VCaP (cell line): ENCODE data around the gene ASF1A.

Experiments used
- H3K27ac ChIP-seq: fragments of 450-650 bp; 2 replicates; pipeline ENCODE4 v1.5.1; 2017
- TF ChIP-seq, protein P1 (sequence below): fragments of 450-650 bp; conservative IDR thresholded peaks from 2 replicates; pipeline ENCODE4 v1.5.1; 2017; ENCODE audit warnings: mild to moderate bottlenecking, moderate library complexity

Gene ASF1A

DNA sequence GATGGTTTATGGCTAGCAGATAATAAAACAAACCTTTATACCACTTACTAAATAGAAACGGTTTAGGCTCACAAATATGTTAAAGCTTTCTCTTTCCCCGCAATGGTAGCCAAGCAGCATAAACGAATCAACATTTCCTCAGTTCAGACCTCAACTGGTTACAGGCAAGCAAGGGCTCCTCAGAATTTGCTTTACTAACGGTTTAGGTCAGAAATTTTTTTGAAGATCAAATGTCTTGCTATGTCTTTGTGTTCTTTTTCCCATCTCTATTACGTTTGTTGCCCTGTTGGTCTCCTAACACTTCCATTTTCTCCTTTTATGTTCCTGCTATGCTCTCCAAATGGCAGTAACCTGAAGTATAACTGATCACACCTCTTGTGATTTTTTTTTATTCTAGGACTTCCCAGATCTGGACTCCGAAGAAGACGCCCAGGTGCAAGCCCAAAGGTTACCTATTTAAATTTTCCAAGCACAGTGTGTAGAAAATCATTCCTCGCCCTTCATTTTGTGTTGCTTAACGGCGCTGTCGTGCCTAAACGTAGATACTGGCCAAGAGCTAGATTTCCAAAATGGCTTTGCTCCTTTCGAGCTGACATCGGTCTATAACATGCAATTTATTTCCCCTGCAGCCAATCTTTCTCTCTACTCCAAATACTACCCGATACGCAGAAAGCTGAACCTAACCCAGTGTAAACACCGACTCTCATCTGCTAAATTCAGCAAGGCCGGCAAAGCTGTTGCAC, 717 bp upstream of the ASF1A start:
- TF ChIP-seq, protein P1, sequence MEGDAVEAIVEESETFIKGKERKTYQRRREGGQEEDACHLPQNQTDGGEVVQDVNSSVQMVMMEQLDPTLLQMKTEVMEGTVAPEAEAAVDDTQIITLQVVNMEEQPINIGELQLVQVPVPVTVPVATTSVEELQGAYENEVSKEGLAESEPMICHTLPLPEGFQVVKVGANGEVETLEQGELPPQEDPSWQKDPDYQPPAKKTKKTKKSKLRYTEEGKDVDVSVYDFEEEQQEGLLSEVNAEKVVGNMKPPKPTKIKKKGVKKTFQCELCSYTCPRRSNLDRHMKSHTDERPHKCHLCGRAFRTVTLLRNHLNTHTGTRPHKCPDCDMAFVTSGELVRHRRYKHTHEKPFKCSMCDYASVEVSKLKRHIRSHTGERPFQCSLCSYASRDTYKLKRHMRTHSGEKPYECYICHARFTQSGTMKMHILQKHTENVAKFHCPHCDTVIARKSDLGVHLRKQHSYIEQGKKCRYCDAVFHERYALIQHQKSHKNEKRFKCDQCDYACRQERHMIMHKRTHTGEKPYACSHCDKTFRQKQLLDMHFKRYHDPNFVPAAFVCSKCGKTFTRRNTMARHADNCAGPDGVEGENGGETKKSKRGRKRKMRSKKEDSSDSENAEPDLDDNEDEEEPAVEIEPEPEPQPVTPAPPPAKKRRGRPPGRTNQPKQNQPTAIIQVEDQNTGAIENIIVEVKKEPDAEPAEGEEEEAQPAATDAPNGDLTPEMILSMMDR, result no peak
- peak overlapping the region; percentile 97 for H3K27ac ChIP-seq

DNA sequence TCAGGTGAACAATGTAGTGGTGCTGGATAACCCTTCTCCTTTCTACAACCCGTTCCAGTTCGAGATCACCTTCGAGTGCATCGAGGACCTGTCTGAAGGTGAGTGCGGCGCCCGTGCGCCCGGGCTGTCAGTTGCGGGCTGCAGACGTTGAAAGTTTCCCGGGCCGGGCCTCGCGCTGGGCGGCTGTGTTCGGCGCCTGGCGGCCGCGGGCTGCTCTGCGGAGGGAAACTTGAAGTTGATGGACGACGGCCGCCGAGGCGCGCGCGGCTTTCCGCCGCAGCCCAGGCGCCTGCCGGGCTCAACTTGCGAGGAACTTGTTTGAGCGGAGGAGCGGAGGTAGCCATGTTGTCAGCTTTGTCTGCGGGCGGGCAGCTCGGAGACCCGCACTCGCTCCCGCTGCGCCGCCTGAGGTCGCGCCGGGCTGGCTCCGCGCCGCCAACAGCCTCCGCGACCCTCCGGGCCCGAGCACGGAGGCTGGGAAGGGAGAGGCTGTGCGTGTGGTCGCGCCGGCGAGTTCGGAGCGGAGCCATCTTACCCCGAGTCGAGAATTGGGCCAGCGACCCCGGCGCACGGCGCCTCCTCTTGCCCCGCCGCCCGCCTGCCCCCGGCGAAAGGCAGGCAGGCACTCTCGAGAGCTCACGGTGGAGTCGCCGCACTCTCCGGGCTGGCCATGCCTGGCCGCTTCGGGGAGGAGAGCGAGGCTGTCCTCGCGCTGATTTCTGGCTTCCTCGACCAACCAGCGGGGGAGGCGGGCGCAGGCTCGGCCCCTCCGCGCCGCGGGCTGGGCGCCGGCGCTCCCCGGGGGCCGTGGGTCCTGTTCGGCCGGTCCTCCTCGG, 691 bp downstream of the ASF1A start:
- TF ChIP-seq, protein P1, result no peak
- H3K27ac ChIP-seq, result peak overlapping the region; percentile 97

DNA sequence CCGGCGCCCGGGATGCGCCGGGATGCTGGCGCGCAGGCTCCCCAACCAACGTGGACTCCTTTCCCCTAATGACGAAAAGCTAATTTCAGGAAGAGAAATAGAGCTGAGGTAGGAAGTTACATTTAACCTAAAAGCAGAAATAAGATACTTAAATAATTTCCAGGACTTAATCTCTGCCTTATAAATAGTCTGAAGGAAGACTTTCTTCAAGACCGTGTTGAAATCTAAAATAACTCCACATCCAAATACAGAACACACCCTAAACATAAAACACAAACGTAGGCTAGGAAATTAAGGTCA, 1.3 kb downstream of the ASF1A start:
- peak overlapping the region; percentile 97 for H3K27ac ChIP-seq
- TF ChIP-seq, protein P1, result no peak

DNA sequence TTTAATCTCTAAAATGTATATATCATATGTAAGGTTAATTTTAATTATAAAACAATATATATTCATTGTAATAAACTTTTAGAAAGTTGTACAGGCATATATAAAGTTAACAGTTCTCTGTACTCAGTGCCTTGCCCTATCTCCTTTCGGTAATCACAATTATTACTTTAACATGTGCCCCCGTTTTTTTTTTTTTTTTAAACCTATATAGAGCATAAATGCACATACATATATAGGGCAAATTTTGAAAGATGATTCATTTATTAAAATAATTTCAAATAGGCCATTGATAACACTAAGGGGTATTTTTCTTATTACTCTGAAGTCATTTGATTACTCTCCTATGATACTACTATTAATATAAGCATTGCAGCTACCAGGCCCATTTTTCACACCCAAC, 1.9 kb downstream of the ASF1A start:
- peak overlapping the region; percentile 97 for H3K27ac ChIP-seq
- TF ChIP-seq, protein P1, result no peak

DNA sequence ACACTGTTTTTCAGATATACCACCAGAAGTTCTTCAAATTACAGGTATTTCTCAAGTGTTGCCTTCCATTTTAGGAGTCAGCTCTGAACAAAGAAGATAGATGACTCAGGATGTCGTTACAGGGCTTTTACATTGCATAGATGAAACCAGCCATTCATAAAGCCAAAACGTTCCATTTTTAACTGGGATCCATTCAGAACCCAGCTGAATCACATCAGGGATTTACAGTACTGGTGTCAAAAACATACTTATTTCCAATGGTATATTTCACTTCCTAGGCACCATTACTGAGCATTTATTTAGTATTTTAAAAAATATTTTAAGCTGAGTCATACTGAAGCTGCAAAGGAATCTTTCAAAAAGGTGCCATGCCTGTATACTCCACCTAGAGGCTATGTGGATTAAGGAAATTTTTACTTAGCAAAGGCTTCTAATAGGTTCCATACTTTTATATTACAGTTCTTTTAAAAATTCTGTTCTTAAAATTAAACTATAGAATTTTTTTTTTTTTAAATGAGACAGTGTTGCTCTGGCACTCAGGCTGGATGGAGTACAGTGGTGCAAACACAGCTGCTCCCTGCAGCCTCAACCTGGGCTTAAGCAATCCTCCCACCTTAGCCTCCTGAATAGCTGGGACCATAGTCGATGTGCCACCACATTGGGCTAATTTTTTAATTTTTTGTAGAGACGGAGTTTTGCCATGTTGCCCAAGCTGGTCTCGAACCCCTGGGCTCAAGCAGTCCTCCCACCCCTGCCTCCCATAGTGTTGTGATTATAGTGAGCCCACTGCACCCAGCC, 2.6 kb downstream of the ASF1A start:
- TF ChIP-seq, protein P1, result peak; percentile 71
- peak overlapping the region; percentile 97 for H3K27ac ChIP-seq

DNA sequence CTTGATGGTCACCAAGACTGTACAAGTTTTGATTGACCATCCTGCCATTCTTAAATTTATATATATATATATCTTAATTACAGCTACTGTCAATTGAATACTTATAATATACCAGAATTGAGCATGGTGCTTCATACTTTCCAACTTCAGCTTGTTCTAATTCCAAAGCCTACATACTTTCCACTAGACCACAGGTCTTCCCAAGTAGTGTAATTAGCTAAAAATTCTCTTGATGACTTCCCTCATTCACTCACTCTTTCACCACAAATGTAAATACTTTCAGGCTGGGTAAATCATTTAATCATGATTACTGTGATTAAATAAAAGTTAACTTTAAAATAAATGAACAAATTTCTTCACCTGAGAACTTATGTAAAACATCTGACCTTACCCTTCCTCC, 3.4 kb downstream of the ASF1A start:
- H3K27ac ChIP-seq, result no peak overlapping the region
- TF ChIP-seq, protein P1, result no peak

DNA sequence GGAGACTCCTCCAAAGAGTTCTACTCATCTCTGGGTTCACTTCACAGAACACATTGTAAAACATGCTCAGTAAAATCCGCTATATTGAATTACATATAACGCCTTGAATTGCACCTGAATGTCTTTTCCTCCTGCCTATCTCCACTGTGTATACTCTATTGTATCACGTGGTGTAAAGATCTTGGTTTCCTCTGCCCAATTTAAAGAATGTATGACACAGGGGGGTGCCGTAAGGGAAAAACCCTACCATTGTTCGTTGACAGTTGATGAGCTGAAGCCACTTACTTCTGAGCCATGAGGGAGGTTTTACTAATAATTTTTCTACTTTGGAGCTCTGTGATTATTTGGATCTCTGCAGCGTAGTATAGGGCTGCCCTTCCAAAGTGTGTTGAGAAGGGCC, 6.0 kb downstream of the ASF1A start:
- TF ChIP-seq, protein P1, result no peak
- H3K27ac ChIP-seq, result no peak overlapping the region
